ENCODE results near the gene JUP.
"Not testable (repeated sequence)": the region's sequence is repeated elsewhere in the genome, so short reads cannot be mapped to it uniquely, and the experiment has no call there.

DNA sequence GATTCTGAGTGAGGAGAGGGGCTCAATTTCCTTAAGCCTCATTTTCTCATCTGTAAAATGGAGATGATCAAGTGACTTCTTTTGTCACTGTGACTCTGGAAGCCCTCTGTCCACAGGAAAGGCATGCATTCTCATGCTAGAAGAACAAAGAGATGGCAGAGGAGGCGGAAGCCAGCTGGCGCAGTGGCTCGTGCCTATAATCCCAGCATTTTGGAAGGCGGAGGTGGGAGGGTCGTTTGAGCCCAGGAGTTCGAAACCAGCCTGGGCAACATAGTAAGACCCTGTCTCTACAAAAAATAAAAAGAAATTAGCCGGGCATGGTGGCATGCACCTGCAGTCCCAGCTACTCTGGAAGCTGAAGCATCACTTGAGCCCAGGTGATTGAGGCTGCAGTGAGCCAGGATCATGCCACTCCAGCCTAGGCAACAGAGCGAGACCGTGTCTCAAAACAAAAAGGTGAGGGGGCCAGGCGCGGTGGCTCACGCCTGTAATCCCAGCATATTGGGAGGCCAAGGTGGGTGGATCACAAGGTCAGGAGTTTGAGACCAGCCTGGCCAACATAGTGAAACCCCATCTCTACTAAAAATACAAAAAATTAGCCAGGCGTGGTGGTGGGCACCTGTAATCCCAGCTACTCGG, 10.1 kb downstream of the JUP start:
- TF ChIP-seq, protein P1, sequence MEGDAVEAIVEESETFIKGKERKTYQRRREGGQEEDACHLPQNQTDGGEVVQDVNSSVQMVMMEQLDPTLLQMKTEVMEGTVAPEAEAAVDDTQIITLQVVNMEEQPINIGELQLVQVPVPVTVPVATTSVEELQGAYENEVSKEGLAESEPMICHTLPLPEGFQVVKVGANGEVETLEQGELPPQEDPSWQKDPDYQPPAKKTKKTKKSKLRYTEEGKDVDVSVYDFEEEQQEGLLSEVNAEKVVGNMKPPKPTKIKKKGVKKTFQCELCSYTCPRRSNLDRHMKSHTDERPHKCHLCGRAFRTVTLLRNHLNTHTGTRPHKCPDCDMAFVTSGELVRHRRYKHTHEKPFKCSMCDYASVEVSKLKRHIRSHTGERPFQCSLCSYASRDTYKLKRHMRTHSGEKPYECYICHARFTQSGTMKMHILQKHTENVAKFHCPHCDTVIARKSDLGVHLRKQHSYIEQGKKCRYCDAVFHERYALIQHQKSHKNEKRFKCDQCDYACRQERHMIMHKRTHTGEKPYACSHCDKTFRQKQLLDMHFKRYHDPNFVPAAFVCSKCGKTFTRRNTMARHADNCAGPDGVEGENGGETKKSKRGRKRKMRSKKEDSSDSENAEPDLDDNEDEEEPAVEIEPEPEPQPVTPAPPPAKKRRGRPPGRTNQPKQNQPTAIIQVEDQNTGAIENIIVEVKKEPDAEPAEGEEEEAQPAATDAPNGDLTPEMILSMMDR (IDR thresholded peaks at IDR 0.05): not testable (repeated sequence)
- not testable (repeated sequence) for TF ChIP-seq POLR2AphosphoS5, TCF7L2 (IDR thresholded peaks at IDR 0.05; ENCODE audit: low read depth, low read length)
- TF ChIP-seq, protein P2, sequence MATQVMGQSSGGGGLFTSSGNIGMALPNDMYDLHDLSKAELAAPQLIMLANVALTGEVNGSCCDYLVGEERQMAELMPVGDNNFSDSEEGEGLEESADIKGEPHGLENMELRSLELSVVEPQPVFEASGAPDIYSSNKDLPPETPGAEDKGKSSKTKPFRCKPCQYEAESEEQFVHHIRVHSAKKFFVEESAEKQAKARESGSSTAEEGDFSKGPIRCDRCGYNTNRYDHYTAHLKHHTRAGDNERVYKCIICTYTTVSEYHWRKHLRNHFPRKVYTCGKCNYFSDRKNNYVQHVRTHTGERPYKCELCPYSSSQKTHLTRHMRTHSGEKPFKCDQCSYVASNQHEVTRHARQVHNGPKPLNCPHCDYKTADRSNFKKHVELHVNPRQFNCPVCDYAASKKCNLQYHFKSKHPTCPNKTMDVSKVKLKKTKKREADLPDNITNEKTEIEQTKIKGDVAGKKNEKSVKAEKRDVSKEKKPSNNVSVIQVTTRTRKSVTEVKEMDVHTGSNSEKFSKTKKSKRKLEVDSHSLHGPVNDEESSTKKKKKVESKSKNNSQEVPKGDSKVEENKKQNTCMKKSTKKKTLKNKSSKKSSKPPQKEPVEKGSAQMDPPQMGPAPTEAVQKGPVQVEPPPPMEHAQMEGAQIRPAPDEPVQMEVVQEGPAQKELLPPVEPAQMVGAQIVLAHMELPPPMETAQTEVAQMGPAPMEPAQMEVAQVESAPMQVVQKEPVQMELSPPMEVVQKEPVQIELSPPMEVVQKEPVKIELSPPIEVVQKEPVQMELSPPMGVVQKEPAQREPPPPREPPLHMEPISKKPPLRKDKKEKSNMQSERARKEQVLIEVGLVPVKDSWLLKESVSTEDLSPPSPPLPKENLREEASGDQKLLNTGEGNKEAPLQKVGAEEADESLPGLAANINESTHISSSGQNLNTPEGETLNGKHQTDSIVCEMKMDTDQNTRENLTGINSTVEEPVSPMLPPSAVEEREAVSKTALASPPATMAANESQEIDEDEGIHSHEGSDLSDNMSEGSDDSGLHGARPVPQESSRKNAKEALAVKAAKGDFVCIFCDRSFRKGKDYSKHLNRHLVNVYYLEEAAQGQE (IDR thresholded peaks at IDR 0.05; ENCODE audit: insufficient read depth in 1 of 2, low read depth in 2 of 2, low read length in 1 of 2): not testable (repeated sequence)
